HepG2 (cell line): ENCODE data around the gene THOP1. TPM values are rescaled to one million over a fixed set of nuclear protein-coding genes. Genes with fewer than 3 reads are reported as not detected.

Source experiments
- IKZF1 ChIP-seq: fragments of 450-650 bp; IDR thresholded peaks from 2 replicates; pipeline ENCODE4 v1.7.1; 2016
- UBTF ChIP-seq: sonication (generic); formaldehyde crosslinking; IDR thresholded peaks from 2 replicates; pipeline ENCODE4 v1.4.0; 2020; ENCODE audit warnings: mild to moderate bottlenecking, missing genetic modification reagents
- polyA plus RNA-seq, 8 experiments: library from polyadenylated mRNA; depleted of rRNA in 3 of 8; stranded (reverse) in 7 of 8; unstranded in 1 of 8; fragments of >200 nt; fragmentation: Illumina TruSeq in 4 of 8; extraction: Trizol in 4 of 8; gene quantifications; 2 replicates each; pipeline versions ENCODE4 v1.2.1 to v1.2.3, GENCODE V29; 2011 to 2016; ENCODE audit warnings: low read depth in 4 of 8, missing spikeins in 1 of 8, mixed read lengths in 1 of 8; ENCODE audit not compliant: insufficient read depth in 1 of 8
- total RNA-seq, 5 experiments: library from RNA; depleted of rRNA; stranded (reverse); fragments of >200 nt; fragmentation: Illumina TruSeq; extraction: Trizol; gene quantifications; 2 replicates each; pipeline ENCODE4 v1.2.3, GENCODE V29; 2016; ENCODE audit warnings: low read depth in 1 of 5
- TF ChIP-seq, protein P1 (sequence below): sonication (generic); formaldehyde crosslinking; IDR thresholded peaks from 2 replicates; pipeline ENCODE4 v1.4.0; 2020; ENCODE audit warnings: missing genetic modification reagents, borderline replicate concordance
- TF ChIP-seq, protein P2 (sequence below): sonication (generic); formaldehyde crosslinking; IDR thresholded peaks from 2 replicates; pipeline ENCODE4 v1.4.0; 2020; ENCODE audit warnings: missing genetic modification reagents, borderline replicate concordance
- TF ChIP-seq, protein P3 (sequence below): sonication (generic); formaldehyde crosslinking; IDR thresholded peaks from 2 replicates; pipeline ENCODE4 v1.9.0; 2021; ENCODE audit warnings: mild to moderate bottlenecking, missing genetic modification reagents
- TF ChIP-seq, protein P4 (sequence below): sonication (generic); formaldehyde crosslinking; IDR thresholded peaks from 2 replicates; pipeline ENCODE4 v1.4.0; 2020; ENCODE audit warnings: missing genetic modification reagents

The THOP1 gene
- total and polyA plus RNA-seq, 2 of the 13 experiments (the other 11 are each of a cell fraction or from before 2014, with no cell fraction given), result 74.4 to 116 TPM

GRCh38 chr19:2739602-2740313 is 45.5 kb upstream of the THOP1 start, which contains the start of gene SLC39A3 (continued):
- TF ChIP-seq, protein P1, sequence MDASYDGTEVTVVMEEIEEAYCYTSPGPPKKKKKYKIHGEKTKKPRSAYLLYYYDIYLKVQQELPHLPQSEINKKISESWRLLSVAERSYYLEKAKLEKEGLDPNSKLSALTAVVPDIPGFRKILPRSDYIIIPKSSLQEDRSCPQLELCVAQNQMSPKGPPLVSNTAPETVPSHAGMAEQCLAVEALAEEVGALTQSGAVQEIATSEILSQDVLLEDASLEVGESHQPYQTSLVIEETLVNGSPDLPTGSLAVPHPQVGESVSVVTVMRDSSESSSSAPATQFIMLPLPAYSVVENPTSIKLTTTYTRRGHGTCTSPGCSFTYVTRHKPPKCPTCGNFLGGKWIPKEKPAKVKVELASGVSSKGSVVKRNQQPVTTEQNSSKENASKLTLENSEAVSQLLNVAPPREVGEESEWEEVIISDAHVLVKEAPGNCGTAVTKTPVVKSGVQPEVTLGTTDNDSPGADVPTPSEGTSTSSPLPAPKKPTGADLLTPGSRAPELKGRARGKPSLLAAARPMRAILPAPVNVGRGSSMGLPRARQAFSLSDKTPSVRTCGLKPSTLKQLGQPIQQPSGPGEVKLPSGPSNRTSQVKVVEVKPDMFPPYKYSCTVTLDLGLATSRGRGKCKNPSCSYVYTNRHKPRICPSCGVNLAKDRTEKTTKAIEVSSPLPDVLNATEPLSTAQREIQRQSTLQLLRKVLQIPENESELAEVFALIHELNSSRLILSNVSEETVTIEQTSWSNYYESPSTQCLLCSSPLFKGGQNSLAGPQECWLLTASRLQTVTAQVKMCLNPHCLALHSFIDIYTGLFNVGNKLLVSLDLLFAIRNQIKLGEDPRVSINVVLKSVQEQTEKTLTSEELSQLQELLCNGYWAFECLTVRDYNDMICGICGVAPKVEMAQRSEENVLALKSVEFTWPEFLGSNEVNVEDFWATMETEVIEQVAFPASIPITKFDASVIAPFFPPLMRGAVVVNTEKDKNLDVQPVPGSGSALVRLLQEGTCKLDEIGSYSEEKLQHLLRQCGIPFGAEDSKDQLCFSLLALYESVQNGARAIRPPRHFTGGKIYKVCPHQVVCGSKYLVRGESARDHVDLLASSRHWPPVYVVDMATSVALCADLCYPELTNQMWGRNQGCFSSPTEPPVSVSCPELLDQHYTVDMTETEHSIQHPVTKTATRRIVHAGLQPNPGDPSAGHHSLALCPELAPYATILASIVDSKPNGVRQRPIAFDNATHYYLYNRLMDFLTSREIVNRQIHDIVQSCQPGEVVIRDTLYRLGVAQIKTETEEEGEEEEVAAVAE (CRISPR knock-in tag), result peak; percentile 97
- TF ChIP-seq, protein P2, sequence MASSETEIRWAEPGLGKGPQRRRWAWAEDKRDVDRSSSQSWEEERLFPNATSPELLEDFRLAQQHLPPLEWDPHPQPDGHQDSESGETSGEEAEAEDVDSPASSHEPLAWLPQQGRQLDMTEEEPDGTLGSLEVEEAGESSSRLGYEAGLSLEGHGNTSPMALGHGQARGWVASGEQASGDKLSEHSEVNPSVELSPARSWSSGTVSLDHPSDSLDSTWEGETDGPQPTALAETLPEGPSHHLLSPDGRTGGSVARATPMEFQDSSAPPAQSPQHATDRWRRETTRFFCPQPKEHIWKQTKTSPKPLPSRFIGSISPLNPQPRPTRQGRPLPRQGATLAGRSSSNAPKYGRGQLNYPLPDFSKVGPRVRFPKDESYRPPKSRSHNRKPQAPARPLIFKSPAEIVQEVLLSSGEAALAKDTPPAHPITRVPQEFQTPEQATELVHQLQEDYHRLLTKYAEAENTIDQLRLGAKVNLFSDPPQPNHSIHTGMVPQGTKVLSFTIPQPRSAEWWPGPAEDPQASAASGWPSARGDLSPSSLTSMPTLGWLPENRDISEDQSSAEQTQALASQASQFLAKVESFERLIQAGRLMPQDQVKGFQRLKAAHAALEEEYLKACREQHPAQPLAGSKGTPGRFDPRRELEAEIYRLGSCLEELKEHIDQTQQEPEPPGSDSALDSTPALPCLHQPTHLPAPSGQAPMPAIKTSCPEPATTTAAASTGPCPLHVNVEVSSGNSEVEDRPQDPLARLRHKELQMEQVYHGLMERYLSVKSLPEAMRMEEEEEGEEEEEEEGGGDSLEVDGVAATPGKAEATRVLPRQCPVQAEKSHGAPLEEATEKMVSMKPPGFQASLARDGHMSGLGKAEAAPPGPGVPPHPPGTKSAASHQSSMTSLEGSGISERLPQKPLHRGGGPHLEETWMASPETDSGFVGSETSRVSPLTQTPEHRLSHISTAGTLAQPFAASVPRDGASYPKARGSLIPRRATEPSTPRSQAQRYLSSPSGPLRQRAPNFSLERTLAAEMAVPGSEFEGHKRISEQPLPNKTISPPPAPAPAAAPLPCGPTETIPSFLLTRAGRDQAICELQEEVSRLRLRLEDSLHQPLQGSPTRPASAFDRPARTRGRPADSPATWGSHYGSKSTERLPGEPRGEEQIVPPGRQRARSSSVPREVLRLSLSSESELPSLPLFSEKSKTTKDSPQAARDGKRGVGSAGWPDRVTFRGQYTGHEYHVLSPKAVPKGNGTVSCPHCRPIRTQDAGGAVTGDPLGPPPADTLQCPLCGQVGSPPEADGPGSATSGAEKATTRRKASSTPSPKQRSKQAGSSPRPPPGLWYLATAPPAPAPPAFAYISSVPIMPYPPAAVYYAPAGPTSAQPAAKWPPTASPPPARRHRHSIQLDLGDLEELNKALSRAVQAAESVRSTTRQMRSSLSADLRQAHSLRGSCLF, result no peak
- no peak for TF ChIP-seq IKZF1
- peak; percentile 61 for TF ChIP-seq UBTF (CRISPR knock-in tag)
- TF ChIP-seq, protein P3, sequence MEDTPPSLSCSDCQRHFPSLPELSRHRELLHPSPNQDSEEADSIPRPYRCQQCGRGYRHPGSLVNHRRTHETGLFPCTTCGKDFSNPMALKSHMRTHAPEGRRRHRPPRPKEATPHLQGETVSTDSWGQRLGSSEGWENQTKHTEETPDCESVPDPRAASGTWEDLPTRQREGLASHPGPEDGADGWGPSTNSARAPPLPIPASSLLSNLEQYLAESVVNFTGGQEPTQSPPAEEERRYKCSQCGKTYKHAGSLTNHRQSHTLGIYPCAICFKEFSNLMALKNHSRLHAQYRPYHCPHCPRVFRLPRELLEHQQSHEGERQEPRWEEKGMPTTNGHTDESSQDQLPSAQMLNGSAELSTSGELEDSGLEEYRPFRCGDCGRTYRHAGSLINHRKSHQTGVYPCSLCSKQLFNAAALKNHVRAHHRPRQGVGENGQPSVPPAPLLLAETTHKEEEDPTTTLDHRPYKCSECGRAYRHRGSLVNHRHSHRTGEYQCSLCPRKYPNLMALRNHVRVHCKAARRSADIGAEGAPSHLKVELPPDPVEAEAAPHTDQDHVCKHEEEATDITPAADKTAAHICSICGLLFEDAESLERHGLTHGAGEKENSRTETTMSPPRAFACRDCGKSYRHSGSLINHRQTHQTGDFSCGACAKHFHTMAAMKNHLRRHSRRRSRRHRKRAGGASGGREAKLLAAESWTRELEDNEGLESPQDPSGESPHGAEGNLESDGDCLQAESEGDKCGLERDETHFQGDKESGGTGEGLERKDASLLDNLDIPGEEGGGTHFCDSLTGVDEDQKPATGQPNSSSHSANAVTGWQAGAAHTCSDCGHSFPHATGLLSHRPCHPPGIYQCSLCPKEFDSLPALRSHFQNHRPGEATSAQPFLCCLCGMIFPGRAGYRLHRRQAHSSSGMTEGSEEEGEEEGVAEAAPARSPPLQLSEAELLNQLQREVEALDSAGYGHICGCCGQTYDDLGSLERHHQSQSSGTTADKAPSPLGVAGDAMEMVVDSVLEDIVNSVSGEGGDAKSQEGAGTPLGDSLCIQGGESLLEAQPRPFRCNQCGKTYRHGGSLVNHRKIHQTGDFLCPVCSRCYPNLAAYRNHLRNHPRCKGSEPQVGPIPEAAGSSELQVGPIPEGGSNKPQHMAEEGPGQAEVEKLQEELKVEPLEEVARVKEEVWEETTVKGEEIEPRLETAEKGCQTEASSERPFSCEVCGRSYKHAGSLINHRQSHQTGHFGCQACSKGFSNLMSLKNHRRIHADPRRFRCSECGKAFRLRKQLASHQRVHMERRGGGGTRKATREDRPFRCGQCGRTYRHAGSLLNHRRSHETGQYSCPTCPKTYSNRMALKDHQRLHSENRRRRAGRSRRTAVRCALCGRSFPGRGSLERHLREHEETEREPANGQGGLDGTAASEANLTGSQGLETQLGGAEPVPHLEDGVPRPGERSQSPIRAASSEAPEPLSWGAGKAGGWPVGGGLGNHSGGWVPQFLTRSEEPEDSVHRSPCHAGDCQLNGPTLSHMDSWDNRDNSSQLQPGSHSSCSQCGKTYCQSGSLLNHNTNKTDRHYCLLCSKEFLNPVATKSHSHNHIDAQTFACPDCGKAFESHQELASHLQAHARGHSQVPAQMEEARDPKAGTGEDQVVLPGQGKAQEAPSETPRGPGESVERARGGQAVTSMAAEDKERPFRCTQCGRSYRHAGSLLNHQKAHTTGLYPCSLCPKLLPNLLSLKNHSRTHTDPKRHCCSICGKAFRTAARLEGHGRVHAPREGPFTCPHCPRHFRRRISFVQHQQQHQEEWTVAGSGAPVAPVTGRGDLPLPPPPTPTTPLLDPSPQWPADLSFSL (CRISPR knock-in tag), result no peak
- TF ChIP-seq, protein P4, sequence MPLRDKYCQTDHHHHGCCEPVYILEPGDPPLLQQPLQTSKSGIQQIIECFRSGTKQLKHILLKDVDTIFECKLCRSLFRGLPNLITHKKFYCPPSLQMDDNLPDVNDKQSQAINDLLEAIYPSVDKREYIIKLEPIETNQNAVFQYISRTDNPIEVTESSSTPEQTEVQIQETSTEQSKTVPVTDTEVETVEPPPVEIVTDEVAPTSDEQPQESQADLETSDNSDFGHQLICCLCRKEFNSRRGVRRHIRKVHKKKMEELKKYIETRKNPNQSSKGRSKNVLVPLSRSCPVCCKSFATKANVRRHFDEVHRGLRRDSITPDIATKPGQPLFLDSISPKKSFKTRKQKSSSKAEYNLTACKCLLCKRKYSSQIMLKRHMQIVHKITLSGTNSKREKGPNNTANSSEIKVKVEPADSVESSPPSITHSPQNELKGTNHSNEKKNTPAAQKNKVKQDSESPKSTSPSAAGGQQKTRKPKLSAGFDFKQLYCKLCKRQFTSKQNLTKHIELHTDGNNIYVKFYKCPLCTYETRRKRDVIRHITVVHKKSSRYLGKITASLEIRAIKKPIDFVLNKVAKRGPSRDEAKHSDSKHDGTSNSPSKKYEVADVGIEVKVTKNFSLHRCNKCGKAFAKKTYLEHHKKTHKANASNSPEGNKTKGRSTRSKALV (CRISPR knock-in tag), result peak; percentile 71; the same call in 1 of the 2 replicates
